GM18505 (cell line): ENCODE results near the gene CLEC4E.
"Not testable (repeated sequence)": the region's sequence is repeated elsewhere in the genome, so short reads cannot be mapped to it uniquely, and the experiment has no call there.

Source experiments
- ATAC-seq: cut with Tn5 transposase; IDR thresholded peaks from one replicate; pipeline ENCODE4 v1.9.1; 2021; ENCODE audit not compliant: unreplicated experiment
- POLR2A ChIP-seq: IDR thresholded peaks from 4 replicates; pipeline ENCODE4 v1.6.1; 2011; ENCODE audit warnings: borderline replicate concordance; ENCODE audit not compliant: insufficient read depth, insufficient read length; ENCODE audit errors: extremely low read depth

The CLEC4E gene, protein sequence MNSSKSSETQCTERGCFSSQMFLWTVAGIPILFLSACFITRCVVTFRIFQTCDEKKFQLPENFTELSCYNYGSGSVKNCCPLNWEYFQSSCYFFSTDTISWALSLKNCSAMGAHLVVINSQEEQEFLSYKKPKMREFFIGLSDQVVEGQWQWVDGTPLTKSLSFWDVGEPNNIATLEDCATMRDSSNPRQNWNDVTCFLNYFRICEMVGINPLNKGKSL

GRCh38 chr12:8540831-8541230 is at the start of gene CLEC4E:
Gene CLEC4E (minus strand): TSS chr12:8540905. CDS start chr12:8540797, 108 bp downstream.
- ATAC-seq, result not testable (repeated sequence)

DNA sequence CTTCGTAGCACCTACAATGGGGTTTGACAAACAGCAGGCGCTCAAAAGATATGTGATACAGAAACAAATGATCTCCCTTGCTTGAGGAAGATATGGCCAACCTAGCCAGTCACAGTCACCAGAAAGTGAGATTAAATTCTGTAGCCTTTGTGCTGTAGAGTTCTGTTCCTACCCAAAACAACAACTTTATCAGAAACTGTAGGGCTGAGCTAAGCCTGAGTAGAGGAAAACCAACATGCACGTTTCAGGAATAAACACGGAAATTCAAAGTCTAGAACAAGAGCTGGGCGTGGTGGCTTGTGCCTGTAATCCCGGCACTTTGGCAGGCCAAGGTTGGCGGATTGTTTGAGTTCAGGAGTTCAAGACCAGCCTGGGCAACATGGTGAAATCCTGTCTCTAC is 49.0 kb upstream of the CLEC4E start:
- TF ChIP-seq POLR2A, result no peak
- ATAC-seq, result no peak

GRCh38 chr12:8584478-8584877 is 43.8 kb upstream of the CLEC4E start:
- ATAC-seq, result not testable (repeated sequence)

GRCh38 chr12:8584004-8584403 is 43.3 kb upstream of the CLEC4E start:
- no peak for ATAC-seq
- TF ChIP-seq POLR2A, result no peak

- no peak for TF ChIP-seq POLR2A
These were observed 40.5 kb upstream of the CLEC4E start for GRCh38 chr12:8581098-8581784.

GRCh38 chr12:8577879-8578278 is 37.2 kb upstream of the CLEC4E start:
- TF ChIP-seq POLR2A, result no peak
- ATAC-seq, result no peak

More at GRCh38 chr12:8581098-8581784, 40.5 kb upstream of the CLEC4E start:
- ATAC-seq, result no peak

GRCh38 chr12:8572507-8572906 is 31.8 kb upstream of the CLEC4E start:
- TF ChIP-seq POLR2A, result no peak
- ATAC-seq, result no peak

- no peak for TF ChIP-seq POLR2A
- no peak for ATAC-seq
These were observed 25.8 kb upstream of the CLEC4E start for GRCh38 chr12:8566525-8566924.

DNA sequence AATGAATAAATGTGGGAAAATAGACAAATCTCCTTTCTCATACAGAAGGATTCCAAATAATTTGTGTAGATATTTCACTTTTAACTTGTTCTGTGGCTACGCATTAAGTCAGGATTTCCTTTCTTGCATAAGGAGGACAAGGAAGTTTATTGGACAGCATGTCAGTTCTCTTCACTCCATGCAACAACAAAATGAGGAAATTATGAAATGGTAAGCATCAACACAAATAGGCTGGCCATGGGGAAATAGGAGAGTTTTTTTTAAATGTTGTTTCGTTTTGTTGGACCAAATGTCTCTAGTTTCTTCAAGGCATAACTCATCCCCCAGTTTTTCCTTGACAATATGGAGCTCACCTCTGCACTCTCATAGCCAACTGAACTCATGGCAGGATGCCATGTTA is 25.3 kb upstream of the CLEC4E start:
- ATAC-seq, result not testable (repeated sequence)

DNA sequence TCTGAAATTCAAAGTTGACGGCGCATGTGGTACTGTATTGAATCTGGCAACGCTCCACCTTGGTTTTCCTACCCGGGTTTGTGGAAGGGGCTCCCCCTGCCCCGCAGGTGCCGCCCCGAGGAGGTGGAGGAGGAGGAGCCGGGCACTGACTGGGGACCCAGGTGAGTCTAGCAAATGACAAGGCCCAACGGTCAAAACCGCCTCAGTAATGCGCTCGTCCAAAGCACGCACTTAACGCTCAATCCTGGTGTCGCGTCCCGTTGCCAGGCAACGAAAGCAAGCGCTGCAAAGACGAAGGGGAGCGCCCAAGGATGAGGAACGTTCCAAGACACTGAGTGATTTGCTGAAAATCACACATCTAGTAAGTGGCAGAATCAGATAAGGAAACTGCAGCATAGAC is 24.0 kb upstream of the CLEC4E start:
- TF ChIP-seq POLR2A, result no peak
- ATAC-seq, result no peak

- ATAC-seq, result no peak
- no peak for TF ChIP-seq POLR2A
These were observed 22.7 kb upstream of the CLEC4E start for GRCh38 chr12:8563356-8563755.

DNA sequence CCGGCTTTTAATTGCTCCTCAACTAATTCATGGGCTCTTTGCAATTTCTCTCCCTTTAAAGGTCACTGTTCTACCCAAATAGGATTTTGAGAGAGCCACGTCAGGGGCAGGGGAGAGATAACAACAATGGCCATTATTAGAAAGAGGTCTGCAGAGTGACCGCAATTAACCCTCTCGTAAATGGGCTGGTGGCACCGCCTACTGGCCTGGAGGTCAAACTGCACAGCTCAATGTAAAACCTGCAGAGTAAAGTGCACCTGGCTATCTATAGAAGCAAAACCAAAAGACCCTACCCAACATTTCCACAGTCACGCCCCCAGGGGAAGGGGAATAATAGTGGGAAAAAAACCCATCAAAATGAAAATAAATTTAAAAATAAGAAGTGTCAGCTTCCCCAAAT is 21.6 kb upstream of the CLEC4E start:
- ATAC-seq, result no peak

DNA sequence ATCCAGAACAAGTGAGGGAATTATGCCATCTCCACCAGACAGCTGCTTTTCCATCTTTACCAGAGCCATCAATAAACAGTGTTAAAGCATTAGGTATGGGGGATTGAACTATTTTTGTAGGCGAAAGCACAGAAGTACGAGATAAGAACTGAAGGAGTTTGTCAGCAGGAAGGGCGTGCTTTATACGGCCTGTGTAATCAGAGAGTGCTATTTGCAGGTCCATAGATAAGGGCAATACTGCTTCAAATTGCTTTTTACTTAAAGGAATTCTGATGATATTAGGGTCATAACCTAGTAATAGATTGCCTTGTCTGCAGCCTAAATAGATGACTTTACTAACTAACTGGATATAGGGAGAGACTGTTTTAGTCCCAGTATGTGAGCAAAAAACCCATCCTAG is 20.3 kb upstream of the CLEC4E start:
- ATAC-seq, result no peak

More for the DNA sequence above, 21.6 kb upstream of the CLEC4E start:
- no peak for TF ChIP-seq POLR2A

DNA sequence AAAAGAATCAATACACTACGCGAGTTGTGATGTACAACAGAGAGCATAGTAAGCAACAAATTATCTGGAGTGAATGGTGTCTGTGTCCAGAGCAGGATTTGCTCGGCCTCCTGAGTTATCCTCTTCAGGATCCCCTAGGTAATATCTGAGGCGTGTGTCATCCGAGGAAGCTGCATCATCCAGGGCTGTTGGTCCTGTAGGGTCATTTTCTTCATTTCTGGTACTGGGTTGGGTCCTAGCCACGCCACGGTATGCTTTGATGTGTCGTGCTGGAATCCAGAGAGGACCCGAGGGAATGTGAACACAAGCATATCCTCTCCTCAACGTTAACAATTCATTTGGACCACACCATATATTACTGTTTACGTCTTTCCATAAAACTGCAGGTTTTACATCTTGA is 19.0 kb upstream of the CLEC4E start:
- TF ChIP-seq POLR2A, result no peak
- ATAC-seq, result no peak

More for the DNA sequence above, 20.3 kb upstream of the CLEC4E start:
- TF ChIP-seq POLR2A, result no peak
